Measurements from ENCODE around the gene ATP11C.

- no peak for TF ChIP-seq POLR2A (IDR thresholded peaks at IDR 0.05)
- TF ChIP-seq CTCF (IDR thresholded peaks at IDR 0.05) = no peak
- TF ChIP-seq POLR2AphosphoS5 (IDR thresholded peaks at IDR 0.05) = no peak
Observed at GRCh38 chrX:139965421-139965820, 32.6 kb upstream of the ATP11C start, which contains the start of gene CXorf66.
